ENCODE results near the gene TMEM240. TPM values are rescaled to one million over a fixed set of nuclear protein-coding genes. Genes with fewer than 3 reads are reported as not detected.

The TMEM240 gene
- total and polyA plus RNA-seq, 2 experiments from 2014 or later: 0.76 to 1.1 TPM

DNA sequence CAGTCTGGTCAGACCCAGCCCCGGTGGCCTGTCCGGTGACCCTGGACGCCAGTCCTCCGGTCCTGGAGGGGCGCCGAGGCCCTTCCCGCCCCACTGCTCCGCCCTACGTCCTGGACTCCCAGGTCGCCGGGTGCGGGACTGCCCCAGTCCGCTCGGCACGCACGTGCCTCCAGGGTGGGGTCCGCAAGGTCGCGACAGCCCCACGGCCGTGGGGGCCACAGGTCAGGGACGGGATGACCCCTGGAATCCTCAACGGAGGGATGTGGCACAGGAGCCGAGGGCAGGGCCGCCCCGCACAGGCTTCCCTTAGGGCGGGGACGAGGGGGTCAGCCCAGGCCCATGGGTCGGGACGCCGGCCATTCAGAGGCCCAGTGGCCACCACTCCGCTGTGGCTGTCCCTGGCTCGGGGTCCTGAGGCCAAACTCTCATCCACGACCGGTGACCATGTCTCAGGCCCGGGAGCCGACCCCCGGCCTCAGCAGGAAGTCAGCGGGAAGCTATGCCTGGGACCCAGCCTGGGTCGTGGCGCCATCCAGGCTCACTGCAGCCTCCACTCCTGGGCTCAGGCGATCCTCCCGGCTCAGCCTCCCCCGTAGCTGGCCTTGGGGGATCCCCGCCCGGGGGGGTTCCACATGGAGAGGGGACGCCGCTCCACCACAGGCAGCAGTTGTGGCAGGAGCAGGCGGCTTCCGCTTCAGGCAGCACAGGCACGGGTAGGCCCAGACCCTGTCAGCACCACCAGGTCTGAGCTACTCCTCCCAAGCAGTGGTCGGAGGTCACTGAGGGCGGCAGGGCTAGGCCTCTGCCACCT, 599 bp upstream of the TMEM240 start:
- H3K4me3 ChIP-seq: peak overlapping the region; percentile 73

DNA sequence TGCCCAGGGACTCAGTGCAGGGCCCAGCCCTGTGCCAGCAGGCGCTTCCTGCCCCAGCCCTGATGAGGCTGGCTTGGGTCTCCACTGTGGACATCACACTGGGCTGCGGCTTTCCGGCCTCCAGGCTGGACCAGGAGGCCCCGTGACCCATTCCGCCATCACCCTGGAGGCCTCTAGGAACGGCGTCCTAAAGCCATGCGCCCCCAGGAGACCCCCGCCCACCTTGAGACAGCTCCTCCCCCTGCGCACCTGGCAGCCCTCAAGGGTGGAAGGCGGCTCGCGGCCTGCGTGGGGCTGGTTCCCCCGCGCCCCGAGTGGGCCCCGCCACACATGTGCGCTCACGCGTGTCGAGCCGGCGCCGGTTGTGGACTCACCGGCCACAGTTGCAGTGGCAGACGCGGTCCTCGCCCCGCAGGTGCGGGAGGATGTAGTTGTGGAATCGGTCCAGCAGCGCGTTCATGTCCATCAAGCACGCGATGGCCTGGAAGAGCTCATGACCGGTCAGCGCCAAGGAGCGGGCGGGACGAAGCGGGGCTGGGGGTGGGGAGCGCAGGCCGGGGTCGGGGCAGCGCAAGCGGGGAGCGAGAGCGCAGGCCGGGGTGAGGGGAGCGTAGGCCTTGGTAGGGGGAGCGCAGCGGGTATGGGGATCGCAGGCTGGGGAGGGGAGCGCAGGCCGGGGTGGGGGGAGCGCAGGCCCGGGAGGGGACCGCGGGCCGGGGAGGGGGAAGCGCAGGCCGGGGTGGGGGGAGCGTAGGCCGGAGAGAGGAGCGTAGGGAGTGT, 924 bp downstream of the TMEM240 start:
- Histone ChIP-seq H3K27me3 (replicated peaks; ENCODE audit: insufficient read depth) (no peaks in the 10 kb centered on the region), H3K4me3 (peak overlapping the region; percentile 73), H3K4me2 (ENCODE audit: unreplicated experiment) (peak overlapping the region; percentile 78), H3K9me3 (ENCODE audit: low read depth) (no peaks in the 10 kb centered on the region), H4K20me1 (ENCODE audit: insufficient read depth) (no peaks in the 10 kb centered on the region), H3K4me1 (ENCODE audit: insufficient read depth) (no peaks in the 10 kb centered on the region), H3K27ac (no peak overlapping the region), H3K79me2 (ENCODE audit: insufficient read depth) (peaks cover 20% of the 10 kb centered on the region), H2AFZ (peak overlapping the region; percentile 27; the same call in 1 of the 2 replicates), H3K9me2 (ENCODE audit: insufficient read depth) (no peaks in the 10 kb centered on the region), H3K36me3 (ENCODE audit: low read depth) (no peaks in the 10 kb centered on the region), H3K9ac (peak overlapping the region; percentile 73), H3F3A (ENCODE audit: insufficient read depth) (peaks cover 5% of the 10 kb centered on the region; the same call in 1 of the 2 replicates)
- WGBS, 2 experiments (ENCODE audit: low coverage in 1 of 2, low lambda C conversion rate in 2 of 2, missing lambda C conversion rate in 2 of 2): 8 to 10% methylated on average over 31 to 66 of the region's 66 CpGs
- in situ Hi-C loops (cut with MboI): no loop called here
- peak; percentile 76 for DNase-seq
- TF ChIP-seq EZH2 (IDR thresholded peaks at IDR 0.05; ENCODE audit: insufficient read depth, poor library complexity, severe bottlenecking) (no peak), EZH2phosphoT487 (IDR thresholded peaks at IDR 0.05; ENCODE audit: insufficient read depth, low read depth) (no peak)

More for the DNA sequence above, 599 bp upstream of the TMEM240 start:
- Histone ChIP-seq H3K27me3 (replicated peaks; ENCODE audit: insufficient read depth) (no peaks in the 10 kb centered on the region), H3K9me3 (ENCODE audit: low read depth) (no peaks in the 10 kb centered on the region), H3F3A (ENCODE audit: insufficient read depth) (peaks cover 5% of the 10 kb centered on the region; the same call in 1 of the 2 replicates), H3K4me1 (ENCODE audit: insufficient read depth) (no peaks in the 10 kb centered on the region), H3K36me3 (ENCODE audit: low read depth) (no peaks in the 10 kb centered on the region), H4K20me1 (ENCODE audit: insufficient read depth) (no peaks in the 10 kb centered on the region), H3K9me2 (ENCODE audit: insufficient read depth) (no peaks in the 10 kb centered on the region), H3K79me2 (ENCODE audit: insufficient read depth) (peaks cover 20% of the 10 kb centered on the region), H2AFZ (peak overlapping the region; percentile 55; the same call in 1 of the 2 replicates), H3K9ac (peak overlapping the region; percentile 73), H3K27ac (no peak overlapping the region), H3K4me2 (ENCODE audit: unreplicated experiment) (peak overlapping the region; percentile 56)
- no peak for DNase-seq
- in situ Hi-C loops (cut with MboI): no loop called here
- TF ChIP-seq EZH2phosphoT487 (IDR thresholded peaks at IDR 0.05; ENCODE audit: insufficient read depth, low read depth): no peak
- TF ChIP-seq EZH2 (IDR thresholded peaks at IDR 0.05; ENCODE audit: insufficient read depth, poor library complexity, severe bottlenecking): no peak
- WGBS, 2 experiments (ENCODE audit: low coverage in 1 of 2, low lambda C conversion rate in 2 of 2, missing lambda C conversion rate in 2 of 2): 55 to 58% methylated on average over 35 to 39 of the region's 53 CpGs

DNA sequence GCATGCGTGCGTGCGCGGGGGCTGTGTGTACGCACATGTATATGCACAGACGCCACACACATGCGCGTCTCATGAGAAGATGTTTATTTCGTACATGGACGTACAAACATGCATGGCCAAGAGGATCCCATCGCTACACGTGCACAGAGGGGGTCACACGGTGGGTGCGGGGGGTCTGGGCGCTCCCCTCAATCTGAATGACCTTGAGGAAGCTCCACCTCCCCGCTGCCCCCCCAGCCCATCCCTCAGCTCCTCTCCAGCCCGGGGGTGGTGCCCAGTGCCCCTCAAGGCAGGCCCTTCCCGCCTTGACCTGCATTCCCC, 1.5 kb downstream of the TMEM240 start:
- Histone ChIP-seq H3K27ac (no peak overlapping the region), H3K9ac (peak overlapping the region; percentile 73), H3F3A (ENCODE audit: insufficient read depth) (peaks cover 5% of the 10 kb centered on the region; the same call in 1 of the 2 replicates), H3K9me2 (ENCODE audit: insufficient read depth) (no peaks in the 10 kb centered on the region), H3K27me3 (replicated peaks; ENCODE audit: insufficient read depth) (no peaks in the 10 kb centered on the region), H2AFZ (no peak overlapping the region), H3K4me3 (peak overlapping the region; percentile 73), H4K20me1 (ENCODE audit: insufficient read depth) (no peaks in the 10 kb centered on the region), H3K4me1 (ENCODE audit: insufficient read depth) (no peaks in the 10 kb centered on the region), H3K9me3 (ENCODE audit: low read depth) (no peaks in the 10 kb centered on the region), H3K79me2 (ENCODE audit: insufficient read depth) (peaks cover 20% of the 10 kb centered on the region), H3K4me2 (ENCODE audit: unreplicated experiment) (peak overlapping the region; percentile 78), H3K36me3 (ENCODE audit: low read depth) (no peaks in the 10 kb centered on the region)
- WGBS, 2 experiments (ENCODE audit: low coverage in 1 of 2, low lambda C conversion rate in 2 of 2, missing lambda C conversion rate in 2 of 2): 82 to 84% methylated on average over 18 of the region's 18 CpGs
- in situ Hi-C loops (cut with MboI): no loop called here
- no peak for DNase-seq
- TF ChIP-seq EZH2 (IDR thresholded peaks at IDR 0.05; ENCODE audit: insufficient read depth, poor library complexity, severe bottlenecking) (no peak), EZH2phosphoT487 (IDR thresholded peaks at IDR 0.05; ENCODE audit: insufficient read depth, low read depth) (no peak)

DNA sequence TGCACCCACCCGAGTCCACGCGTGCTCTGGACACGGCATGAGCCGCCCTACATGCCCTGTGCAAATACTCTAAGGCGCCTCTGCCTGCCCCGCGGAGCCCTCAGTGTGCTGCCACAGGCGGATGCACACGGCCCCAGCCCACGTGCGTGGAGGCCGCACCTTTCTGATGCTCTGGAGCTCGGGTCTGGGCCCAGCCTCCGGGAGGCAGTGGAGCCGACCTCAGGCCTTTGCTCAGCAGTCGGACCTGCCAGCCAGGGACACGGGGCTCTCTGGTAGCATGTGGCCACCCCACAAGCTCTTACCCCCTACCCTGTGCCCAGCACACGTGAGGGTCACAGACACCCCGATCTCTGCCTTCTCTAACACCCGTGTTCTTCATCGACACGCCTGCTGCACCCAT, 2.1 kb downstream of the TMEM240 start:
- DNase-seq: no peak
- Histone ChIP-seq H3K27ac (no peak overlapping the region), H2AFZ (no peak overlapping the region)

More for the DNA sequence above, 2.1 kb downstream of the TMEM240 start:
- Histone ChIP-seq H3K9me2 (ENCODE audit: insufficient read depth) (no peaks in the 10 kb centered on the region), H3K36me3 (ENCODE audit: low read depth) (no peaks in the 10 kb centered on the region), H3F3A (ENCODE audit: insufficient read depth) (peaks cover 5% of the 10 kb centered on the region; the same call in 1 of the 2 replicates), H3K79me2 (ENCODE audit: insufficient read depth) (peaks cover 20% of the 10 kb centered on the region), H3K4me2 (ENCODE audit: unreplicated experiment) (no peak overlapping the region), H4K20me1 (ENCODE audit: insufficient read depth) (no peaks in the 10 kb centered on the region), H3K4me1 (ENCODE audit: insufficient read depth) (no peaks in the 10 kb centered on the region), H3K4me3 (no peak overlapping the region), H3K9ac (no peak overlapping the region), H3K9me3 (ENCODE audit: low read depth) (no peaks in the 10 kb centered on the region), H3K27me3 (replicated peaks; ENCODE audit: insufficient read depth) (no peaks in the 10 kb centered on the region)
- TF ChIP-seq EZH2phosphoT487 (IDR thresholded peaks at IDR 0.05; ENCODE audit: insufficient read depth, low read depth) (no peak), EZH2 (IDR thresholded peaks at IDR 0.05; ENCODE audit: insufficient read depth, poor library complexity, severe bottlenecking) (no peak)
- 94 to 99% methylated on average over 15 to 23 of the region's 23 CpGs for WGBS, 2 experiments (ENCODE audit: low coverage in 1 of 2, low lambda C conversion rate in 2 of 2, missing lambda C conversion rate in 2 of 2)
- in situ Hi-C loops (cut with MboI): no loop called here

Data from GM23248 (cell line).